ENCODE results near the gene TEC.

DNA sequence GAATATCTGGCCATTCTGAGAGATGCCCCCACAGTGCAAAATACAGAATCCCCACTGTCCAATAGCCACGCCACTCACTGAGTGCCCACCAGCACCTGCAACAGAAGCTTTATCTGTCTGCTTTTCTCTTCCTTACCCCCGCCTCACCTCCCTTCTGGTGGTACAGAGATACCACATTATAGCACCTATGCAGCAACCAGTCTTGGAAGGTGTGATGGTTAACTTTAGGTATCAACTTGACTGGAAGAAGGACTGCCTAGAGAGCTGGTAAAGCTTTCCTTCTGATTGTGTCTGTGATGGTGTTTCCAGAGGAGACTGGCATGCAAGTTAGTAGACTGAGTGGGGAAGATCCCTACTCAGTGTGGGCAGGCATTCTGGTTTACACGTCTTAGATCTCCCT is 73.8 kb downstream of the TEC start:
- TF ChIP-seq GATA2 (IDR thresholded peaks at IDR 0.05; ENCODE audit: low read depth, low read length) (no peak), GATA3 (IDR thresholded peaks at IDR 0.05; ENCODE audit: low read depth, low read length) (no peak)

All from SH-SY5Y (cell line).